Measurements from ENCODE around the gene DDX20. TPM values are rescaled to one million over a fixed set of nuclear protein-coding genes. Genes with fewer than 3 reads are reported as not detected.

Gene DDX20
- total and polyA plus RNA-seq, 2 of the 8 experiments (the other 6 are each of a cell fraction or from before 2014, with no cell fraction given), result 7.5 to 24.7 TPM

- no peak for TF ChIP-seq JUN (IDR thresholded peaks at IDR 0.05; ENCODE audit: low read depth, low read length)
- no peak for TF ChIP-seq EP300 (IDR thresholded peaks at IDR 0.05; ENCODE audit: borderline replicate concordance in 1 of 2, low read depth in 2 of 2, low read length in 2 of 2)
- TF ChIP-seq FOSL1 (IDR thresholded peaks at IDR 0.05; ENCODE audit: insufficient read depth, low read depth, low read length), result no peak
- TF ChIP-seq EZH2 (IDR thresholded peaks at IDR 0.05; ENCODE audit: low read depth, low read length, severe bottlenecking), result no peak
- TF ChIP-seq ASH2L (IDR thresholded peaks at IDR 0.05; ENCODE audit: low read length), result no peak
- TF ChIP-seq GABPA (IDR thresholded peaks at IDR 0.05; ENCODE audit: borderline replicate concordance, insufficient read depth, low read length), result no peak
Measured at GRCh38 chr1:111789666-111790316, 34.1 kb downstream of the DDX20 start (continued).
